ENCODE data around the gene C5orf63. TPM values are rescaled to one million over a fixed set of nuclear protein-coding genes. Genes with fewer than 3 reads are reported as not detected.

Gene C5orf63
- total RNA-seq, 1 experiment from 2014 or later = 1.2 TPM

DNA sequence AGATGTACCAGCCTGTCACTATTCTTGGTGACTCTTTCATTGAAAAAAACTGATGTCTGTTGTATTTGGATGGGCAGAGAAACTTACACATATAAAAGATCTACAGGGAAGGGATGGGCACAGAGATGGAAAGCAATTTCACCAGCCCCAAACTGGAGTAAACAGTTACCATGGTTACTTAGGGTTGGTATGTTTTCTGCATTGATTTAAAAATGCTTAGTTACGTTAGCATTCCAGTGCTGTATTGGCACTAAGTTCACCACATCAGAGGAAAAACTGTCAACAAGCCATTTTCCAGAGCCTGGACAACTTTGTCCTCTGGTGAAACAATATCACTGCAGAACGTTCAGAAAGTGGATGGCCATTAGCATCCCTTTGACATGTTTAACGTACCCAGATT lies 70.9 kb downstream of the C5orf63 start:
- H3K27me3 ChIP-seq (ENCODE audit: insufficient read depth, low read length) = no peaks in the 10 kb centered on the region
- no peaks in the 10 kb centered on the region for H3K9me3 Mint-ChIP-seq
- WGBS (ENCODE audit: extremely low coverage, insufficient read length, low lambda C conversion rate) = no CpG with 5 or more reads among the region's 3 CpGs
- H3K9me3 ChIP-seq (ENCODE audit: control insufficient read depth, low read depth, low read length) = no peaks in the 10 kb centered on the region
- no peak overlapping the region for H3K56ac ChIP-seq (ENCODE audit: insufficient read length, low read depth, low read length)
- H4K8ac ChIP-seq (replicated peaks; ENCODE audit: insufficient read length, low read depth, low read length) = no peak overlapping the region
- no peak overlapping the region for H2BK20ac ChIP-seq (ENCODE audit: low read depth, low read length, poor library complexity, severe bottlenecking)
- no peak overlapping the region for H2BK15ac ChIP-seq (ENCODE audit: low read depth, low read length)
- no peak overlapping the region for H2BK120ac ChIP-seq (ENCODE audit: low read depth, low read length, poor library complexity, severe bottlenecking)
- TF ChIP-seq, protein P1, sequence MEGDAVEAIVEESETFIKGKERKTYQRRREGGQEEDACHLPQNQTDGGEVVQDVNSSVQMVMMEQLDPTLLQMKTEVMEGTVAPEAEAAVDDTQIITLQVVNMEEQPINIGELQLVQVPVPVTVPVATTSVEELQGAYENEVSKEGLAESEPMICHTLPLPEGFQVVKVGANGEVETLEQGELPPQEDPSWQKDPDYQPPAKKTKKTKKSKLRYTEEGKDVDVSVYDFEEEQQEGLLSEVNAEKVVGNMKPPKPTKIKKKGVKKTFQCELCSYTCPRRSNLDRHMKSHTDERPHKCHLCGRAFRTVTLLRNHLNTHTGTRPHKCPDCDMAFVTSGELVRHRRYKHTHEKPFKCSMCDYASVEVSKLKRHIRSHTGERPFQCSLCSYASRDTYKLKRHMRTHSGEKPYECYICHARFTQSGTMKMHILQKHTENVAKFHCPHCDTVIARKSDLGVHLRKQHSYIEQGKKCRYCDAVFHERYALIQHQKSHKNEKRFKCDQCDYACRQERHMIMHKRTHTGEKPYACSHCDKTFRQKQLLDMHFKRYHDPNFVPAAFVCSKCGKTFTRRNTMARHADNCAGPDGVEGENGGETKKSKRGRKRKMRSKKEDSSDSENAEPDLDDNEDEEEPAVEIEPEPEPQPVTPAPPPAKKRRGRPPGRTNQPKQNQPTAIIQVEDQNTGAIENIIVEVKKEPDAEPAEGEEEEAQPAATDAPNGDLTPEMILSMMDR (conservative IDR thresholded peaks at IDR 0.05) = no peak
- H2AFZ ChIP-seq (ENCODE audit: low read length) = no peak overlapping the region
- no peak overlapping the region for H3K14ac ChIP-seq (ENCODE audit: insufficient read depth, low read length)
- H2BK5ac ChIP-seq (ENCODE audit: insufficient read length, low read length) = no peak overlapping the region
- H2BK12ac ChIP-seq (ENCODE audit: insufficient read length, low read depth, low read length) = no peak overlapping the region
- peaks cover 0 to 8% of the 10 kb centered on the region in 2 experiments; a peak in 2 of 4 replicates for H3K4me1 Mint-ChIP-seq
- no peaks in the 10 kb centered on the region; a peak in 1 of 7 replicates for H3K36me3 Mint-ChIP-seq (ENCODE audit: insufficient read depth in 1 of 3, low read depth in 3 of 3)
- H2AK5ac ChIP-seq (ENCODE audit: insufficient read length, low read length) = no peak overlapping the region
- no peak overlapping the region for H3K27ac ChIP-seq (ENCODE audit: insufficient read length, low read depth, low read length)
- DNase-seq = no peak
- H3K9ac ChIP-seq (ENCODE audit: extremely low read depth, insufficient read length, low read length) = no peak overlapping the region
- H3T11ph ChIP-seq (ENCODE audit: low read length) = no peak overlapping the region
- peaks cover 6% of the 10 kb centered on the region; the same call in 1 of the 2 replicates for H3K4me1 ChIP-seq (ENCODE audit: insufficient read depth, low read length)
- H3K79me1 ChIP-seq (ENCODE audit: insufficient read depth, low read depth, low read length, poor library complexity, severe bottlenecking) = no peaks in the 10 kb centered on the region
- H3K4me2 ChIP-seq (ENCODE audit: insufficient read depth, insufficient read length, low read length) = no peak overlapping the region
- no peak overlapping the region for H3K23ac ChIP-seq (ENCODE audit: insufficient read length, low read depth, low read length)
- no peak overlapping the region for H3K27ac Mint-ChIP-seq
- H3K23me2 ChIP-seq (ENCODE audit: insufficient read length, low read depth, low read length, poor library complexity, severe bottlenecking) = no peaks in the 10 kb centered on the region
- H3K18ac ChIP-seq (ENCODE audit: insufficient read length, low read depth, low read length) = no peak overlapping the region
- no peak overlapping the region for H4K5ac ChIP-seq (ENCODE audit: insufficient read length, low read depth, low read length)
- H3K79me2 ChIP-seq (ENCODE audit: insufficient read depth, low read length) = no peaks in the 10 kb centered on the region
- H4K91ac ChIP-seq (ENCODE audit: insufficient read length, low read depth, low read length) = no peak overlapping the region
- no peaks in the 10 kb centered on the region for H4K20me1 ChIP-seq (ENCODE audit: control insufficient read depth, insufficient read depth, insufficient read length)
- no peak overlapping the region for H3K4me3 Mint-ChIP-seq
- H3K4ac ChIP-seq (ENCODE audit: low read depth, low read length) = no peak overlapping the region
- no peaks in the 10 kb centered on the region for H3K27me3 Mint-ChIP-seq (ENCODE audit: low read depth)

Data from H9 (cell line).